ENCODE measurements around the gene MAX. TPM values are rescaled to one million over a fixed set of nuclear protein-coding genes. Genes with fewer than 3 reads are reported as not detected.

MAX gene
- total RNA-seq, 6 experiments from 2014 or later = 15.7 to 38.0 (median 31.7) TPM

DNA sequence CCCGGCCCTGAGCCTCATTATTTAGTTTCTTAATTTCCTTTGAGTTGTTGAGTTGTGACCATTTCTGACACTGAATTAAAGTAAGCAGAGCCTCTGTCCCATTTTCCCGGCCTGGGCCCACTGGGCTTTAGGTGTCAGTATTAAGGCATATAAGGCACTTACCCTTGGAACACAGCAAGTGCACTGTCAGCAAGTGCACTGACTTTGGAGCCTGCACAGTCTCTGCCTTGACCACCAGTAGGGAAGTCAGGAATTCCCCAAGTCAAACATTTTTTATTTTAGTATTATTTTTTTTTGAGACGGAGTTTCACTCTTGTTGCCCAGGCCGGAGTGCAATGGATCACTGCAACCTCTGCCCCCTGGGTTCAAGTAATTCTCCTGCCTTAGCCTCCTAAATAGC is 56.6 kb downstream of the MAX start:
- ATAC-seq (peak; percentile 32 to 64 (median 38)), DNase-seq (no peak)
- Histone ChIP-seq H3K4me3 (no peak overlapping the region), H3K36me3 (peaks cover 0 to 15% (median 0%) of the 10 kb centered on the region in 4 donors), H3K27me3 (no peaks in the 10 kb centered on the region), H3K9me3 (no peaks in the 10 kb centered on the region), H3K4me1 (no peaks in the 10 kb centered on the region), H3K27ac (no peak overlapping the region)
- TF ChIP-seq, protein P1, sequence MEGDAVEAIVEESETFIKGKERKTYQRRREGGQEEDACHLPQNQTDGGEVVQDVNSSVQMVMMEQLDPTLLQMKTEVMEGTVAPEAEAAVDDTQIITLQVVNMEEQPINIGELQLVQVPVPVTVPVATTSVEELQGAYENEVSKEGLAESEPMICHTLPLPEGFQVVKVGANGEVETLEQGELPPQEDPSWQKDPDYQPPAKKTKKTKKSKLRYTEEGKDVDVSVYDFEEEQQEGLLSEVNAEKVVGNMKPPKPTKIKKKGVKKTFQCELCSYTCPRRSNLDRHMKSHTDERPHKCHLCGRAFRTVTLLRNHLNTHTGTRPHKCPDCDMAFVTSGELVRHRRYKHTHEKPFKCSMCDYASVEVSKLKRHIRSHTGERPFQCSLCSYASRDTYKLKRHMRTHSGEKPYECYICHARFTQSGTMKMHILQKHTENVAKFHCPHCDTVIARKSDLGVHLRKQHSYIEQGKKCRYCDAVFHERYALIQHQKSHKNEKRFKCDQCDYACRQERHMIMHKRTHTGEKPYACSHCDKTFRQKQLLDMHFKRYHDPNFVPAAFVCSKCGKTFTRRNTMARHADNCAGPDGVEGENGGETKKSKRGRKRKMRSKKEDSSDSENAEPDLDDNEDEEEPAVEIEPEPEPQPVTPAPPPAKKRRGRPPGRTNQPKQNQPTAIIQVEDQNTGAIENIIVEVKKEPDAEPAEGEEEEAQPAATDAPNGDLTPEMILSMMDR (IDR thresholded peaks at IDR 0.05) = no peak
- TF ChIP-seq POLR2A (IDR thresholded peaks at IDR 0.05) = no peak
- 90% methylated on average over 2 of the region's 4 CpGs for WGBS (ENCODE audit: insufficient coverage, low coverage, low lambda C conversion rate, missing lambda C conversion rate)
- intact Hi-C loops (cut with DNase I) = no loop called here

DNA sequence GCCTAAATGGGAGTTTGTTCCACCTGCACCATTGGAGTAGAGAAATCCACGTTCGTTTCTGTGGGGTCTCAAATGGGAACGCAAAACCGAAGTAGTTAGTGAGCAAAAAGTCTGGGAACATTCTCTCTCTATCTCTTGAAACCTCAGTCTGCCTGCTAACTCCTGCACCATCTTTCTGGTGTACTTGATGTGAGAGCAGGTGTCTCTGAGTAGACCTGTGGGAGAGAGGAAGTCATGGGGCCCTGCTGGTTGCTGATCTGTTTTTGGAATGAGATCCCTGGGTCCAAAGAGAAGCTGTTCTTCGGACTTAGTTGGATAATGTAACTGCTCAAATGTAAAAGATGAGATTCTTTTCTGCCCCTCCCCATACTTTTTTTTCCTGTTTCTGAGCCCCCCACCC is 57.3 kb downstream of the MAX start:
- H3K4me1 ChIP-seq = no peaks in the 10 kb centered on the region
- H3K27me3 ChIP-seq = no peaks in the 10 kb centered on the region
- intact Hi-C loops (cut with DNase I) = no loop called here
- WGBS (ENCODE audit: insufficient coverage, low coverage, low lambda C conversion rate, missing lambda C conversion rate) = 73% methylated on average over 4 of the region's 5 CpGs
- no peak overlapping the region for H3K4me3 ChIP-seq
- H3K36me3 ChIP-seq = peaks cover 0 to 15% (median 0%) of the 10 kb centered on the region in 4 donors
- DNase-seq (no peak), ATAC-seq (no peak)
- no peaks in the 10 kb centered on the region for H3K9me3 ChIP-seq
- TF ChIP-seq, protein P1 (IDR thresholded peaks at IDR 0.05) = no peak
- TF ChIP-seq POLR2A (IDR thresholded peaks at IDR 0.05) = no peak
- H3K27ac ChIP-seq = no peak overlapping the region

DNA sequence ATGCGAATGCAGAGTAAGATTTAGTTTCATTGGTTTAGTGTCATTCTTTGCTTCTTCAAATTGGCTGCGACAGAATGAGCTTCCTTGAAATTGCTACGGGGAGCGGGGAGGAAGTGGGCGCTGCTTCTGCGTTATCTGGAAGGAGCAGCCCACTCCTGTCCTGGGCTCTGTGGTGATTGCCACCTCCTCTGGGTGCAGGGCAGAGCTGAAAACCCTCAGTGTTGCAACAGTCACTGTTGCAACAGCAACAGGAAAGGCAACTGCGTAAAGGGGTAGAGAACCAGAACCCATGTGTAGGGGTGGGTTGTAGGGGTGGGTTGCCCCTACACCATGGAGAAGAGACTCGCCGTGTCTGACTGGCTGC is 57.7 kb downstream of the MAX start:
- Histone ChIP-seq H3K27me3 (no peaks in the 10 kb centered on the region), H3K27ac (no peak overlapping the region), H3K9me3 (no peaks in the 10 kb centered on the region), H3K36me3 (peaks cover 0 to 15% (median 0%) of the 10 kb centered on the region in 4 donors), H3K4me3 (no peak overlapping the region), H3K4me1 (no peaks in the 10 kb centered on the region)
- TF ChIP-seq, protein P1 (IDR thresholded peaks at IDR 0.05) = no peak
- no peak for TF ChIP-seq POLR2A (IDR thresholded peaks at IDR 0.05)
- DNase-seq (peak in 1 of 3 donors; percentile 45), ATAC-seq (peak; percentile 57 to 73 (median 64))
- 76% methylated on average over 7 of the region's 9 CpGs for WGBS (ENCODE audit: insufficient coverage, low coverage, low lambda C conversion rate, missing lambda C conversion rate)
- intact Hi-C loops (cut with DNase I) = no loop called here

DNA sequence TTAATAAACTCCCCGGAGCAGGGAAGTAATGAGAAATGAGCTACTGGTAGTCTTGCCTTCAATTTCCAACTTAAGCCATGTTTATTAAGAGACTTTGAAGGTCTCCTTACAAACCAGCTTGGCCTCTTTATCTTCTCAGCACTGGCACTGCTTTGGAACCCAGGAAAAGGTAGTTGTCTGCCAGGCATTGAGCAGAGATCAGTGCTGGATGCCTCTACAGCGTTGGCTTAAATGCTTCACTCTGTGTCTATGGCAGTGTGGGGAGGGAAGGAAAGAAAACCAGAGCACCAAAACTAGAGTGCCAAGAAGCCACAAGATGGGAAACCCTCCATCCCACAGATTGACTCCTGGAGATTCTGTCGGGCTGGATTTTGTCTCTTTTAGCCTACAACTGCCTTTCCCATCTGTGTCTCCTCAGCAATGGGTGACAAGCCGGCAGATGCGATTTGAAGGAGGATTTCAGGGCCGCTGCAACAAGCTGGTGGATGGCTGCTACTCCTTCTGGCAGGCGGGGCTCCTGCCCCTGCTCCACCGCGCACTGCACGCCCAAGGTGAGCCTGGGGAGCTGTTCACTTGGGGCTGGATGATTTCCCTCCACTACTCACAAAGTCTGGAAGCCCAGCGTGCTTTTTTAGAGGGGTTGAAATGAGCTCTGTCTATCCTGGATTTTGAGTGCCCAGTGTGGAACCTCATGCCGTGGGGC is 58.3 kb downstream of the MAX start:
- no peaks in the 10 kb centered on the region for H3K4me1 ChIP-seq
- intact Hi-C loops (cut with DNase I) = no loop called here
- H3K9me3 ChIP-seq = no peaks in the 10 kb centered on the region
- peaks cover 0 to 15% (median 0%) of the 10 kb centered on the region in 4 donors for H3K36me3 ChIP-seq
- no peak overlapping the region for H3K27ac ChIP-seq
- TF ChIP-seq, protein P1 (IDR thresholded peaks at IDR 0.05) = no peak
- TF ChIP-seq POLR2A (IDR thresholded peaks at IDR 0.05) = no peak
- DNase-seq (no peak), ATAC-seq (no peak)
- H3K4me3 ChIP-seq = no peak overlapping the region
- WGBS (ENCODE audit: insufficient coverage, low coverage, low lambda C conversion rate, missing lambda C conversion rate) = 69% methylated on average over 10 of the region's 12 CpGs
- H3K27me3 ChIP-seq = no peaks in the 10 kb centered on the region

Measured in right lobe of liver (tissue), 6 donors.